ENCODE data around the gene COQ8A. TPM values are rescaled to one million over a fixed set of nuclear protein-coding genes. Genes with fewer than 3 reads are reported as not detected.
A peak's percentile ranks its signal among the peaks of the same experiment; 100 is the strongest.

Gene COQ8A
- total RNA-seq, 1 donor, result 14.1 TPM

DNA sequence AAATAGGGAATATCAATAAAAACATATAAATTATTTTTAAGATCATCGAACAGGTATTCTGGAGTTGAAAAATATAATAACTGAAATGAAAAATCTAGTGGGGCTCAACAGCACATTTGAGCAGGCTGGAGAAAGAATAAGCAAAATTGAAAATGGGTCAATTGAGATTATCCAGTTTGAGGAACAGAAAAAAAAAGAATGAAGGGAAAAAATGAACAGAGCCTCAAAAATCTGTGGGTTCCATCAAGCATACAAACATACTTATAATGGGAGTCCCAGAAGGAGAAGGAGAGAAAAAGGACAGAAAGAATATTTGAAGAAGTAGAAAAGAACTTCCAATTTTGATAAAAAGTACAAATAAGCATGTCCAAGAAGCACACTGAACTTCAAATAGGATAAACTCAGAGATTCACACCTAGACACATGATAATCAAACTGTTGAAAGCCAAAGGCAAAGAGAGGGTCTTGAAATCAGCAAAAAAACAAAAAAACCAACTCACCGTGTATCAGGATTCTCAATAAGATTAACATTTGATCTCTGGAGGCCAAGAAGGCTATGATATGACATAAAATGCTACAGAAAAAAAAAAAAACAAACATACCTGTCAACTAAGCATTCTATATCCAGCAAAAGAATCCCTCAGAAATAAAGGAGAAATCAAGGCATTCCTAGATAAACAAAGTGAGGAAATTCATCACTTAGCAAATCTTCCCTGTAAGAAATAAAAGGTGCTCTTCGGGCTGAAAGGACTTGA is 5.4 kb upstream of the COQ8A start:
- Histone ChIP-seq H3K4me1 (ENCODE audit: insufficient read depth, low read length) (peaks cover 18% of the 10 kb centered on the region), H3K4me2 (ENCODE audit: insufficient read depth, low read length) (no peak overlapping the region), H3K79me2 (ENCODE audit: insufficient read depth, low read length) (no peaks in the 10 kb centered on the region), H3K27me3 (ENCODE audit: insufficient read depth, low read length) (no peaks in the 10 kb centered on the region), H3K4me3 (ENCODE audit: insufficient read depth, low read length) (no peak overlapping the region), H2AFZ (ENCODE audit: low read length) (no peak overlapping the region), H3K9me3 (ENCODE audit: low read depth, low read length) (no peaks in the 10 kb centered on the region), H4K20me1 (ENCODE audit: insufficient read depth, low read length) (no peaks in the 10 kb centered on the region), H3K27ac (ENCODE audit: low read depth, low read length) (no peak overlapping the region), H3K36me3 (ENCODE audit: insufficient read depth, low read length) (no peaks in the 10 kb centered on the region)
- DNase-seq (ENCODE audit: insufficient read length, low spot score, missing footprints), result no peak
- TF ChIP-seq, protein P1, sequence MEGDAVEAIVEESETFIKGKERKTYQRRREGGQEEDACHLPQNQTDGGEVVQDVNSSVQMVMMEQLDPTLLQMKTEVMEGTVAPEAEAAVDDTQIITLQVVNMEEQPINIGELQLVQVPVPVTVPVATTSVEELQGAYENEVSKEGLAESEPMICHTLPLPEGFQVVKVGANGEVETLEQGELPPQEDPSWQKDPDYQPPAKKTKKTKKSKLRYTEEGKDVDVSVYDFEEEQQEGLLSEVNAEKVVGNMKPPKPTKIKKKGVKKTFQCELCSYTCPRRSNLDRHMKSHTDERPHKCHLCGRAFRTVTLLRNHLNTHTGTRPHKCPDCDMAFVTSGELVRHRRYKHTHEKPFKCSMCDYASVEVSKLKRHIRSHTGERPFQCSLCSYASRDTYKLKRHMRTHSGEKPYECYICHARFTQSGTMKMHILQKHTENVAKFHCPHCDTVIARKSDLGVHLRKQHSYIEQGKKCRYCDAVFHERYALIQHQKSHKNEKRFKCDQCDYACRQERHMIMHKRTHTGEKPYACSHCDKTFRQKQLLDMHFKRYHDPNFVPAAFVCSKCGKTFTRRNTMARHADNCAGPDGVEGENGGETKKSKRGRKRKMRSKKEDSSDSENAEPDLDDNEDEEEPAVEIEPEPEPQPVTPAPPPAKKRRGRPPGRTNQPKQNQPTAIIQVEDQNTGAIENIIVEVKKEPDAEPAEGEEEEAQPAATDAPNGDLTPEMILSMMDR (IDR thresholded peaks at IDR 0.05; ENCODE audit: extremely low read depth, low read depth, low read length), result no peak

DNA sequence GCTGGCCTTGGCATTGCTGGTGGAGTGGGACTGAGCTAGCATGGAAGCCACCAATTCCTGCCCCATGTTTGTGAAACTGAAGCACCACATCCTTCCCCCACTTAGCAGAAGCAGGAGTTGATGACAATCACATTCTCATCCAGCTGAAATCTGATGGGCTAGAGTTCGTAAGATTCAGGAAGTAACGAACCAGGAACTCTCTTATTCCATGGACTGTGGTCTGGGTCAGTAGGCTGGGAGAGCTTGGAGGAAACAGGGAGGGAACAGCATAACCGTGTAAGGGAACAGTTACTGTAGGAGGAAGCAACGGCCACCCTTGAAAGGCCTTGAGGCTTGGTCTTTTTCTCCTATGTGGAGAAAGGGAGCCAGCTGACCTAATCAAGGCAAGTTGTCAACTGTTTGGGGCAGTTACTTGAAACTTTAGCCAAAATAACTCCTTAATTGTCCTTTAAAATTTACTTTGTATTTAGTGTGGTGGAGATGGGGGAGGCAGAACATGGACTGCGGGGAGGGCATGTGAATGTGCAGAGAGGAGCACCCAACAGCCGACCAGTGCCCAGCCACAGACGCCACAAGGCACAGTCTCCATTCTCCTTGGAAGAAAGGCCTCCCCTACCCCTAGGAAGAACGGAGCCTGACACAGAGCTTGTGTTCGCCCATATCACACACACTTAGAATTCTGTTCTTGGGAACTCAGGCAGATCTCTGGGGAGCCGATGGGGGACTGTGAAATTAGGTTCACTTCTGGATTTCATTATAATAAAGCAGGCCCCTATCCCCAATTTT is 2.0 kb upstream of the COQ8A start:
- TF ChIP-seq, protein P1 (IDR thresholded peaks at IDR 0.05; ENCODE audit: extremely low read depth, low read depth, low read length), result no peak
- DNase-seq (ENCODE audit: insufficient read length, low spot score, missing footprints), result no peak
- Histone ChIP-seq H3K4me1 (ENCODE audit: insufficient read depth, low read length) (peaks cover 26% of the 10 kb centered on the region), H2AFZ (ENCODE audit: low read length) (peak overlapping the region; percentile 36), H3K27ac (ENCODE audit: low read depth, low read length) (peak overlapping the region; percentile 86), H3K36me3 (ENCODE audit: insufficient read depth, low read length) (no peaks in the 10 kb centered on the region), H3K4me2 (ENCODE audit: insufficient read depth, low read length) (peak overlapping the region; percentile 98), H3K9me3 (ENCODE audit: low read depth, low read length) (no peaks in the 10 kb centered on the region), H4K20me1 (ENCODE audit: insufficient read depth, low read length) (no peaks in the 10 kb centered on the region), H3K79me2 (ENCODE audit: insufficient read depth, low read length) (no peaks in the 10 kb centered on the region), H3K4me3 (ENCODE audit: insufficient read depth, low read length) (no peak overlapping the region), H3K27me3 (ENCODE audit: insufficient read depth, low read length) (no peaks in the 10 kb centered on the region)

DNA sequence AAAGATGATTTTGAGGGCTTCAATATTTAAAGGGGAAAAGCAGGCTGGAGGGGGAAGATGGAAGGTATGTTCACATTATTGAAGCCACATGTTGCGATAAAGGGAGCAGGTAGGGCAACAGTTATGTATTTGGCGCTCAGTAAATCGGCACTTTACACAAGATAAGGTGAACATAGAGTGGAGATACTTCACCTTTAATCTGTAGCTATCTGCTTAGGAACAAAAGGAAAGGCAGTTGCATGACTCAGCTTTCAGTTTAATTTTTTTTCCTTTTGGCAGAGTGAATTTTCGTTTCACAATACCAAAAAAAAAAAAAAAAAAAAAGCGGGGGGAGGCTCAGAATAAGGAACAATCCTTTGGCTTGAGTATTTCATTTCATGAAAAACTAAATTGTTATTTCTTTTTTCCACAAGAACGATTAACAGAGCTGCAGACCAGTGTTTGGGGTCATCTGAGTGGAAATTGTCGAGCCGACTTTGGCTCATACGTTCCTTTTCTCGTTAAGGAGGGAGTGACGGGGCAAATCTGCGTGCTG is 1.1 kb upstream of the COQ8A start:
- H2AFZ ChIP-seq (ENCODE audit: low read length), result peak overlapping the region; percentile 99
- no peaks in the 10 kb centered on the region for H3K36me3 ChIP-seq (ENCODE audit: insufficient read depth, low read length)
- H3K27ac ChIP-seq (ENCODE audit: low read depth, low read length), result peak overlapping the region; percentile 86
- peak overlapping the region; percentile 98 for H3K4me2 ChIP-seq (ENCODE audit: insufficient read depth, low read length)
- H3K79me2 ChIP-seq (ENCODE audit: insufficient read depth, low read length), result no peaks in the 10 kb centered on the region
- peak; percentile 52 for DNase-seq (ENCODE audit: insufficient read length, low spot score, missing footprints)
- TF ChIP-seq, protein P1 (IDR thresholded peaks at IDR 0.05; ENCODE audit: extremely low read depth, low read depth, low read length), result no peak
- H3K4me1 ChIP-seq (ENCODE audit: insufficient read depth, low read length), result peaks cover 27% of the 10 kb centered on the region
- H3K27me3 ChIP-seq (ENCODE audit: insufficient read depth, low read length), result no peaks in the 10 kb centered on the region
- peak overlapping the region; percentile 92 for H3K4me3 ChIP-seq (ENCODE audit: insufficient read depth, low read length)
- H4K20me1 ChIP-seq (ENCODE audit: insufficient read depth, low read length), result no peaks in the 10 kb centered on the region
- no peaks in the 10 kb centered on the region for H3K9me3 ChIP-seq (ENCODE audit: low read depth, low read length)

Data from osteoblast (primary cell).